Transverse colon (tissue), 3 donors: ENCODE results near the gene RPTOR.

Experiments used
- EP300 ChIP-seq: sonication (generic); formaldehyde crosslinking; IDR thresholded peaks from one replicate; pipeline ENCODE4 v1.6.1; 2017; ENCODE audit warnings: antibody characterized with exemption, low read depth
- POLR2A ChIP-seq: fragments of 450-650 bp; IDR thresholded peaks from one replicate; pipeline ENCODE4 v1.6.1; 2016; ENCODE audit warnings: antibody characterized with exemption, mild to moderate bottlenecking, moderate library complexity
- TF ChIP-seq, protein P1 (sequence below), 5 experiments: fragments of 200-600 bp in 3 of 5; fragments of 450-650 bp in 2 of 5; sonication (generic) in 3 of 5; IDR thresholded peaks; 1 replicate in 2 of 5; 2 replicates in 3 of 5; pipeline ENCODE4 v1.5.1; 2016 to 2017; ENCODE audit warnings: antibody characterized with exemption in 5 of 5, inconsistent platforms in 3 of 5, mild to moderate bottlenecking in 2 of 5, moderate library complexity in 1 of 5

DNA sequence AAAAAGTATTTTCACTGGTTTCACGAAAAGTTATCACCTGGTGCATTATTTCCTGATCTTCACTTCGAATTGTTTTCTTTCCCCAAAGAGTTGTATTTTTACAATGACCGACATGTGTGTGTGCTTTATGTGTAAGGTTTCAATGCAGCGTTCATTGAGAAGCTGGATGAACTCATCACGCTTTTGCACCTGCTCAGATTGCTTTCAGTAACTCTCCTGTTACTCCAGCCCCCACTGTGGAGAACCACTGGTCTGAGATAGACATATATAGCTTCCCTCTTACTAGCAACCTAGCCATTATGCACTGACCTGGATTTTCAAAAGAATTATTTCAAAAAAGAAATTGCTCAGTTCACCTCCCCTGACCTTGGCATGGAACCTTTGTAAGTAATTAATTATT lies 268.7 kb downstream of the RPTOR start:
- TF ChIP-seq, protein P1, sequence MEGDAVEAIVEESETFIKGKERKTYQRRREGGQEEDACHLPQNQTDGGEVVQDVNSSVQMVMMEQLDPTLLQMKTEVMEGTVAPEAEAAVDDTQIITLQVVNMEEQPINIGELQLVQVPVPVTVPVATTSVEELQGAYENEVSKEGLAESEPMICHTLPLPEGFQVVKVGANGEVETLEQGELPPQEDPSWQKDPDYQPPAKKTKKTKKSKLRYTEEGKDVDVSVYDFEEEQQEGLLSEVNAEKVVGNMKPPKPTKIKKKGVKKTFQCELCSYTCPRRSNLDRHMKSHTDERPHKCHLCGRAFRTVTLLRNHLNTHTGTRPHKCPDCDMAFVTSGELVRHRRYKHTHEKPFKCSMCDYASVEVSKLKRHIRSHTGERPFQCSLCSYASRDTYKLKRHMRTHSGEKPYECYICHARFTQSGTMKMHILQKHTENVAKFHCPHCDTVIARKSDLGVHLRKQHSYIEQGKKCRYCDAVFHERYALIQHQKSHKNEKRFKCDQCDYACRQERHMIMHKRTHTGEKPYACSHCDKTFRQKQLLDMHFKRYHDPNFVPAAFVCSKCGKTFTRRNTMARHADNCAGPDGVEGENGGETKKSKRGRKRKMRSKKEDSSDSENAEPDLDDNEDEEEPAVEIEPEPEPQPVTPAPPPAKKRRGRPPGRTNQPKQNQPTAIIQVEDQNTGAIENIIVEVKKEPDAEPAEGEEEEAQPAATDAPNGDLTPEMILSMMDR (IDR thresholded peaks at IDR 0.05), result no peak
- no peak for TF ChIP-seq EP300
- TF ChIP-seq POLR2A, result no peak
